ENCODE results near the gene RAB3A.

GRCh38 chr19:18231775-18232174 lies 27.9 kb upstream of the RAB3A start:
- TF ChIP-seq CTCF (IDR thresholded peaks at IDR 0.05; ENCODE audit: borderline replicate concordance, extremely low read depth, low read length, poor library complexity, severe bottlenecking) (no peak), EZH2 (IDR thresholded peaks at IDR 0.05; ENCODE audit: borderline replicate concordance, low read depth, low read length, severe bottlenecking) (no peak)
